Ishikawa (cell line): ENCODE measurements around the gene CMPK1.

Experiments used
- CEBPB ChIP-seq: IDR thresholded peaks from 2 replicates; pipeline ENCODE4 v1.6.1; 2012
- CREB1 ChIP-seq: IDR thresholded peaks from 2 replicates; pipeline ENCODE4 v1.6.1; 2012; ENCODE audit warnings: low read depth
- EGR1 ChIP-seq: IDR thresholded peaks from 2 replicates; pipeline ENCODE4 v1.6.1; 2012
- EP300 ChIP-seq: IDR thresholded peaks from 2 replicates; pipeline ENCODE4 v1.6.1; 2012; ENCODE audit warnings: borderline replicate concordance
- FOXM1 ChIP-seq: IDR thresholded peaks from 2 replicates; pipeline ENCODE4 v1.6.1; 2012; ENCODE audit warnings: low read depth, borderline replicate concordance
- NFIC ChIP-seq: IDR thresholded peaks from 2 replicates; pipeline ENCODE4 v1.6.1; 2012
- RAD21 ChIP-seq: IDR thresholded peaks from 2 replicates; pipeline ENCODE4 v1.6.1; 2012; ENCODE audit warnings: low read depth
- REST ChIP-seq: IDR thresholded peaks from 2 replicates; pipeline ENCODE4 v1.6.1; 2012; ENCODE audit warnings: low read depth, mild to moderate bottlenecking
- TAF1 ChIP-seq: IDR thresholded peaks from 2 replicates; pipeline ENCODE4 v1.6.1; 2012; ENCODE audit warnings: low read depth, mild to moderate bottlenecking
- TCF12 ChIP-seq: IDR thresholded peaks from 2 replicates; pipeline ENCODE4 v1.6.1; 2012; ENCODE audit warnings: low read depth
- TEAD4 ChIP-seq: IDR thresholded peaks from 2 replicates; pipeline ENCODE4 v1.6.1; 2012
- YY1 ChIP-seq: IDR thresholded peaks from 2 replicates; pipeline ENCODE4 v1.6.1; 2012; ENCODE audit warnings: low read depth
- ZBTB7A ChIP-seq: IDR thresholded peaks from 2 replicates; pipeline ENCODE4 v1.6.1; 2012; ENCODE audit warnings: low read depth
- TF ChIP-seq, protein P1 (sequence below): IDR thresholded peaks from 2 replicates; pipeline ENCODE4 v1.6.1; 2012
- TF ChIP-seq, protein P2 (sequence below): IDR thresholded peaks from 2 replicates; pipeline ENCODE4 v1.6.1; 2012

Gene CMPK1

GRCh38 chr1:47380699-47381098, 47.1 kb downstream of the CMPK1 start:
- TF ChIP-seq RAD21, result no peak
- no peak for TF ChIP-seq FOXM1
- TF ChIP-seq NFIC, result no peak
- TF ChIP-seq EP300, result no peak
- no peak for TF ChIP-seq TAF1
- TF ChIP-seq, protein P1, sequence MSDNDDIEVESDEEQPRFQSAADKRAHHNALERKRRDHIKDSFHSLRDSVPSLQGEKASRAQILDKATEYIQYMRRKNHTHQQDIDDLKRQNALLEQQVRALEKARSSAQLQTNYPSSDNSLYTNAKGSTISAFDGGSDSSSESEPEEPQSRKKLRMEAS, result no peak
- no peak for TF ChIP-seq ZBTB7A
- TF ChIP-seq EGR1, result no peak
- no peak for TF ChIP-seq REST
- TF ChIP-seq, protein P2, sequence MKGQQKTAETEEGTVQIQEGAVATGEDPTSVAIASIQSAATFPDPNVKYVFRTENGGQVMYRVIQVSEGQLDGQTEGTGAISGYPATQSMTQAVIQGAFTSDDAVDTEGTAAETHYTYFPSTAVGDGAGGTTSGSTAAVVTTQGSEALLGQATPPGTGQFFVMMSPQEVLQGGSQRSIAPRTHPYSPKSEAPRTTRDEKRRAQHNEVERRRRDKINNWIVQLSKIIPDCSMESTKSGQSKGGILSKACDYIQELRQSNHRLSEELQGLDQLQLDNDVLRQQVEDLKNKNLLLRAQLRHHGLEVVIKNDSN, result no peak
- no peak for TF ChIP-seq CREB1
- no peak for TF ChIP-seq YY1
- no peak for TF ChIP-seq CEBPB
- TF ChIP-seq TCF12, result no peak
- no peak for TF ChIP-seq TEAD4

GRCh38 chr1:47382399-47382983, 48.9 kb downstream of the CMPK1 start:
- TF ChIP-seq YY1 (no peak), TAF1 (no peak), ZBTB7A (no peak), CREB1 (no peak), EP300 (no peak), FOXM1 (no peak), EGR1 (no peak), REST (no peak), CEBPB (no peak), TCF12 (no peak), RAD21 (no peak), NFIC (no peak), TEAD4 (no peak)
- TF ChIP-seq, protein P1, result no peak
- TF ChIP-seq, protein P2, result no peak

DNA sequence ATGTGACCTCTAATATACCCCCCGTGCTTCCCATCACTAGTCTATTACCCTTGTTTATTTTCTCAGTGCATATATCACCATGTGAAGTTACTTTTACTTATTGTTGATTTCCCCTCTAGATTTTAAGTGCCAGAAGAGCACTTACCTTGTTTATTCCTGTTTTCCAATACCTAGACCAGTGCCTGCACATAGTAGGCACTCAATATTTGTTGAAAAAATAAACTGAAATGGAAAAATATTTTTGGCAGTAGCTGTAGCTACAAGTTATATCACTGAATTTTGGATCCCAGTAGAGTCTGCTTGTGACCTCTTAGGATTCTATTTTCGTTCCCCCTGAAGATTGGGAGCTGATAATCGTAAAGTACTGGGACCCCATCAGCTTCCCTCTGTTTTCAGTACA, 50.5 kb downstream of the CMPK1 start:
- TF ChIP-seq REST, result no peak
- no peak for TF ChIP-seq EP300
- TF ChIP-seq TAF1, result no peak

DNA sequence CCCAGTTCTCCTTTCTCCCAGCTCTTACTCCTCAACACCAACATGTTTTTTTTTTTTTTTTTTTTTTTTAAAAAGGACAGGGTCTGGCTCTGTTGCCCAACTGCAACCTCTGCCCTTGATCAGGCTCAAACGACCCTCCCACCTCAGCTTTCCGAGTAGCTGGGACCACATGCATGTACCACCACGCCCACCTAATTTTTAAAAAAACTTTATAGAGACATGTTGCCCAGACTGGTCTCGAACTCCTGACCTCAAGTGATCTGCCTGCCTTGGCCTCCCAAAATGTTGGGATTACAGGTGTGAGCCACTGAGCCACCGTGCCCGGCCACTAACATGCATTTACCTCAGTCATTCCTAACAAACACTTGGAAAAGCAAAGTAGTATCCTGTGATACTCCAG, 51.4 kb downstream of the CMPK1 start:
- TF ChIP-seq EGR1 (no peak), TCF12 (no peak), TEAD4 (no peak), REST (no peak), CREB1 (no peak), FOXM1 (no peak), TAF1 (no peak), EP300 (no peak), ZBTB7A (no peak), CEBPB (no peak), YY1 (no peak)
- TF ChIP-seq, protein P2, result no peak
- TF ChIP-seq, protein P1, result no peak
